OCI-M1 (cell line): ENCODE results near the gene L2HGDH.
"Not testable (repeated sequence)": the region's sequence is repeated elsewhere in the genome, so short reads cannot be mapped to it uniquely, and the experiment has no call there.

Source experiments
- DNase-seq: peaks from one replicate; lab custom pipeline; 2025; lab: John Stamatoyannopoulos, UW

L2HGDH gene

DNA sequence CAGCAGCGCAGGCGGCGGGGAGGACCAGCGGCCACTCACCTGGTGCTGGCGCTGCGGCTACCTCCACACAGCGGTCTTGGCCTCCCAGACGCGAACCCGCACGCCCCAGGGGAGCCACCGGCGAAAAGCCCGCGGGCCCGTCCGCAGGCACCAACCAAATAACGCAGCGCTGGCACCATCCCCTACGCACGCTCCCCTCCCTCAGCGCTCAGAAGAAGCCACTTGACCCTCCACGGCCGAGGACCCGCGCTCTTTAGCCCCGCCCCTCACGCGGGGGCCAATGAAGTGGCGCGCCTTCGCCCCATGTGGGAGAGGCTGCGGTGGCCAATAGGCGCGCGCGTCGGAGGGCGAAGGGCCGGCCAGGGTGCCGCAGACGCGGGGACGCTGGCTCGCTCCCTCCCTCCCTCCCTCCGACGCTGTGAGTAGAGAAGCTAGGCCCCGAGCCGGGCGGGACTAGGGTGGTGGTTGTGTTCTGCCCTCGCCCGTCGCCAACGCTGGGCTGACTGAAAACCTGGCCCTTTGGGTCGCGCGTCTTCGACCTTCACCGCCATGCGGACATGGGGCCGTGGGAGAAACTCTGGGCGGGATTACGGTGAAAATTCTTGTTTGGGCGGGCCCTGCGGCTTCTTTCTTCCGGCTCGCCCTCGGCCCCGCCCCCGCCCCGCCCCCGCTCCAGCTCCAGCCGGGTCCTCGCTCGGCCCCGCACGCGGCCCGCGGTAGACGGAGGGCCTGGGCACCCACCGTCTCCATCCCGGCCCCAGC, at the start of gene L2HGDH, which contains the start of gene DMAC2L:
TSS of gene L2HGDH (minus strand) at position 258 of the 762 bp plus-strand sequence. CDS start at position 179, 79 bp downstream.
TSS of gene DMAC2L (plus strand) at position 353 of the 762 bp plus-strand sequence. CDS start 9,164 bp downstream, outside the sequence.
- DNase-seq = peak; percentile 95

DNA sequence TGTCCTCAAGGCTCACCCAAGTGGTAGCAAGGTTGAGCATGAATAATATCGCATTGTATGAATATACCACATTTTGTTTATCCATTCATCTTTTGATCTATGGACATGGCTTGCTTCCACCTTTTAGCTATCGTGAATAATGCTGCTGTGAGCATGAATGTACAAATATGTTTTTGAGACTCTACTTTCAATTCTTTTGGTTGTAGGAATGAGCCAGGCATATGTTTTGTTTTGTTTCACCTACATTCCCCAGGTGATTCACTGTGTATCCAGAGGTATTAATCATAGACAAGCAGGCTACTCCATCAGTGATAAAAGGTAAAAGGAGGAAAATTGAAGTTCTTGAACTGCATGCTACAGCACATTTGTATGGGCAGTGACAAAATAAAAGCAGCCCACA, 48.8 kb upstream of the L2HGDH start:
- no peak for DNase-seq

DNA sequence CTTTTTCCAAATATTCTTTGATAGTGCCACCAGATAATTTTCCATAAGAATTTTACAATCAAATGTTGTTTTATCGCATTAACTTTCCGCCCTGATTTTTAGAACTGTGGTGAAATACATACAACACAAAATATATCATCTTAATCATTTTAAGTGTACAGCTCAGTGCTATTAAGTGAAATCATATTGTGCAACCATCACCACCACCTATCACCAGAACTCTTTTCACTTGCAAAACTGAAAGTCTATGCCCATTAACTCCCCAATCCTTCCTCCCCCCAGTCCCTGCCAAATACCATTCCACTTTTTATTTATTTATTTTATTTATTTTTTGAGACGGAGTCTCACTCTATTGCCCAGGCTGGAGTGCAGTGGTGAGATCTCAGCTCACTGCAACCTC, 48.1 kb upstream of the L2HGDH start:
- DNase-seq = no peak

DNA sequence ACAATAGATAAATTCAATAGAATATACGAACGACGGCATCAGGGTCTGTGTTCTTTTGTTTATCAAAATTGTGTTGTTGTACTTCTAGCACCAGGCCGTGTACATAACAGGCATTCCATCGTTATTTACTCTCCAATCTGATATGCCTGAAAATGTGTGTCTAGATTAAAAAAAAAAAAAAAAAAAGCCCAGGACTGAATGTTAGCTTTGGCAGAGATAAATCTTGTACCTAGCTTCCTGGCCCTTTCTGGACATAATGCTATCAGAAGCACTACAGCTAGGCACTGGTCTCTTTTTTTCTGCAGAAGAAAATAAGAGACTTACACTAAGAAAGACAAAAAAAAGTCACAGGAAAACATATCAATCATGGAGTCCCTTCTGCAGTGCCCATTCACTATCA, 47.6 kb upstream of the L2HGDH start:
- DNase-seq = no peak

DNA sequence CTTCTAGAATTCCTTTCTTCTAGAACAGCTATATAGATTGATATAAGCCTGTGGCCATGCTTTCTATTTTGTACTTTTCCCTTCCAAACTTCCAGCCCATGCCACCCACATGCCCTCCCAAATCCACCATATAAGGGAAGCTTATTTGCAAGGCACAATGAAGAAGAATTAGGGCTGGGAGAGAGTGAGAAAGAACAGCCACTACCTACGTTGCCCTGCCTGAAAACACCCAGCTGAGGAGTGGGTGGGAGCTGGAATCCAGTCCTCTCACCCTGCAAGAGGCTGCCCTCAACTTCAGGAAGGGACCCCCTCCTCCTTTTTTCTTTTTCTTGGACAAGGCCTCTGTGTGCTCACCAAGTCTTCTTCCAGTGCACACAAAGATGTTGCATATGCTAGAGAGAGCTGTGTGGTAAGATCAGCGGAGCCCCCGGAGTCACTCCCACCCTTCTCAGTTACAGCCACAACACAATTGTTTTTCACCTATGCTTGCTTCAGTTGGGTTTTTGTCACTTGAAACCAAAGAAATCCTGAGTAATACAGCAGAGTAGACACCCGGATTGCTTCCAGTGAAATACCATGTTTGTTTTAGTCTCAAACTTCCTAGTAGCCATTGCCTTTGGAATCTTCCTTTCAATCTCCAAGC, 45.8 kb upstream of the L2HGDH start:
- no peak for DNase-seq

DNA sequence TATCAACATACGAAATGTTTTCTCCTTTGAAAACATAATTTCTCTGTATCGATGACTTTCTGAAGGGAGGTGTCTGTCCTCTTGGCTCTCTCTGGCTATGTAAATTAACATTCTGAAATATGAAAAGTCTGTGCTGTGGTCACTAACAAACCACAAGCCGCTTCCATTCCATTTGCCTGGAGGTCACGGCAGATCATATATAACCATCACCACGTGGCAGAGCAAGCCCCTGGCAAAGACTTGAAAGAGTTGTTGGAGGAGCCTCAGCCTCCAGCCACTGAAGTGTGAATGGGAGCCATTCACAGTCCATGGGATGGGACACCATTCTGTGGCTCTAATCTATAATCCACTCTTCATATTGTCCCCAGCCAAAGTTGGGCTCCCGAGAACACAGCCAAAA, 45.1 kb upstream of the L2HGDH start:
- no peak for DNase-seq

DNA sequence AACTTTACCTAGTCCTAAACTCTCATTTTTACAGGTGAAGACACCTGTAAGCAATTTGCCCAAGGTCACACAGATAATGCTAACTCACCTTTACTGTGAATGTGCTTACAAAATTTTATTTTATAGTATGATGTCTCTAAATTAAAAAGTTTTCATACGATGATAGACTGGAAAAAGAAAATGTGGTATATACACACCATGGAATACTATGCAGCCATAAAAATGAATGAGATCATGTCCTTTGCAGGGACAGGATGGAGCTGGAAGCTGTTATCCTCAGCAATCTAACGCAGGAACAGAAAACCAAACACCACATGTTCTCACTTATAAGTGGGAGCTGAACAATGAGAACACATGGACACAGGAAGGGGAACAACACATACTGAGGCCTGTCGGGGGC, 44.3 kb upstream of the L2HGDH start:
- not testable (repeated sequence) for DNase-seq

DNA sequence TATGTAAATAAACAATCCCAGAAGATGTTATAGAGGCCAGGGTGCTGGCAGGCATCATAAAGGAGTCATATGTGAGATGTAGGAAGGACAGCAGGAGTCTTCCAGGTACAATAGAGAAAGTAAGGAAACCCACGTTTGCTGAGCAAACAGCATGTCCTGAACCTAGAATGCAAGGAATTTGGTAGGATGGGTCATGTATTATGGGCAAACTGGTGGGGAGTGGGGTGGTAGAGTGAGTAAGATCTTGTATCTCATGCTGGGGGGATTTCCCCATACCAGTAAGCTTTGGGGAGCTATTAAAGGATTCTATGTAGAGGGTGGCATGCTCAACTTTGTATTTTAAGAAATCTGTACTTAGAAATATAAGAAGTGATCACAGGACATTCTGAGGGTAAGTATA, 43.7 kb upstream of the L2HGDH start:
- DNase-seq = no peak

DNA sequence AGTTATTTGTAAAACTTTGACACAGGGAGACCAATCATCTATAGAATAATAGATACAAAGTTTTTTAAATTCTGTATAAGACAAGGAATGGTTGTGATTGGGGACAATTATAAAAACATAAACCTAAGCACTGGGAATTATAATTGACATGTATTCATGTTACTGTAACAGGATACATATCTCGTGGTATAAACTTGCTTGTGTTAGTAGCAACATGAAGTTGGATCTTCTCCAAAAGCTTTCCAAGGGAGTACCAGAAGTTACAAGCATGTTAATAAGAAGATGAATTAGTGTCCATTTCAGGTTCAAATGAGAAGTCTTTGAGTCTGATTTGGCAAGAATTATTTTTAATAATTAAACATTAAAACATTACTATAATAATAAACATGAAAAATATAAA, 42.5 kb upstream of the L2HGDH start:
- no peak for DNase-seq

DNA sequence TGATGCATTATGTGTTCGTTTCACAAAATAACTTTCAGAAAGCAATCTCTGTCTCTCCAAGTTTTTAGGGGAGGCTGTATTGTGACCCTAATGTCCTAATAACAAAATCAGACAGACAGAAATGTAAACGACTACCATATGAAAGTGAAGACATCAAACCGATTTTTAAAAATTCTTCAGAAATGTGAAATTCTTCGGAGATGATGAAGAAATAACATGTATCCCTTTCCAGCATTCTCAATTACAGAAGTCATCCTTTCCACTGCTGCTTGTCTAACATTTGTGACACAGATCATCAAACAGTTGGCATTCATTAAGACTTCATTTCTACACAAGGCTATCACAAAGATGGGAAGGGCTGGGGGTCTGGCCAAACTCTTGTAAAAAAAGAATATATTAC, 41.1 kb upstream of the L2HGDH start:
- DNase-seq = no peak

DNA sequence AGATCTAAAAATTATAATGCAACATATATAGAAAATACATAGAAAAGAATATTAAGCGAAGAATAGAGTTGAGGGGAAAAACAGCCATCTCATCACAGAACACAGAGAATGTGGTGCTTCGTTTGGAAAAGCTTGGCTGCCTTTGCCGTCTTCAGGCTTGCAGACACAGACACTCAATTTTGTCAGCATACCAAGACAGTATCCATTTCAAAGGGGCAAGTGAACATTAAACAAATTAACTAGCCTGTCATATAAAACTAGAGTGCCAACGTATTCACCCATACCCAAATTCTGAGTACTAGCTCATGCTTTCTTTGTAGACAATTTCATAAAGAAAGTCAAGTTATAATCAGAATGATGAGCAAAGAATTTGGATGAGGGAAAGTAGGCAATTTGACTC, 40.6 kb upstream of the L2HGDH start:
- DNase-seq = no peak

DNA sequence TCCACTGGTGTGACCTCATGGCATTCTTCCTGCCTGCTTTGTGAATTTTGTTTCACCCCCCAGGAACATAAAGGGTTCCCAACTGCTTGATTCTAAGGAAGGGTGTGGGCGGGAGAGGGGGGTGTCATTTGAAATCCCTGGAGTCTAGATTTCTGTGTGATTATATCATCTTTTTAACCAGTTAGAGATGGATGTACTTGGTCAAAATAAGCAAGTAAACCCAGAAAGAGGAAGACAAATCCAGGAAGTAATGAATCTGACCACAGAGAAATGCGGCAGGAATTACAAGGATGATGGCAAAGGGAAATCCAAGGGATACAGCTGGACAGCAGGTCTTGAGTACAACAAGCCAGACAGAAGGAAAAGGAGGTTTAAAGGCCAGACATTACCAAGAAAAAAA, 38.9 kb upstream of the L2HGDH start:
- no peak for DNase-seq

DNA sequence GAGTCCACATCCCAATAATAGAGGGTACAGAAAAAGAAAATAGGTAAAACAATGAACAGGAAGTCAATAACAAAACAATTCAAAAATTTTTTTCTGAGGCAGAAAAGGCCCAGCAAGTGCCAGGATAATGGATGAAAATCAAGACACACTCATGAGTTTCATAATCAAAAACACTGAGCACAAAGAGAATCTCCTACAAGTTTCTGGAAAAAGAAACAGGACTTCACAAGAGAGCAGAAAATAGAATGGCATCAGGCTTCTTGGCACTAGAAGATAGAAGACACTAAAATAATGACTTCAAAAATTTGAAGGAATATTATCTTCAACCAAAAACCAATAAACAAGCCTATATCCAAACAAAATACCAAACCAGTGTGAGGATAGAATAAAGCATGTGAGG, 36.9 kb upstream of the L2HGDH start:
- DNase-seq = no peak

DNA sequence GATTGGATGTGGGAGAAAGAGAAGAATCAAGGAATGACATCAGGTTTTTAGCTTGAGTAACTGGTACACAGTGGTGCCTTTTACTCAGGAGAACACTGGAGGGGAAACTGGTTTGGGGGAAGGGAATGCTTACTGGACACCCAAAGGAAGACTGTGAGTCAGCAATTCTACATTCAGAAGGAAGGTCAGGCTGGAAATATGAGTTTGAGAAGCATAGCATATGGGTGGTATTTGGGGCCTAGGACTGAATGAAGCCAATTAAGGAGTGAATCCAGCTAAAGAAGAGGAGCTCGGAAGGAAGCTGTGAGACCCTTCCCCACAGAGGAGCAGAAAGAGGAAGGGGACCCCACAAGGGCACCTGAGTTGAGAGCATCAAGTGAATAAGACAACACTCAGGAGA, 35.5 kb upstream of the L2HGDH start:
- peak; percentile 42 for DNase-seq

DNA sequence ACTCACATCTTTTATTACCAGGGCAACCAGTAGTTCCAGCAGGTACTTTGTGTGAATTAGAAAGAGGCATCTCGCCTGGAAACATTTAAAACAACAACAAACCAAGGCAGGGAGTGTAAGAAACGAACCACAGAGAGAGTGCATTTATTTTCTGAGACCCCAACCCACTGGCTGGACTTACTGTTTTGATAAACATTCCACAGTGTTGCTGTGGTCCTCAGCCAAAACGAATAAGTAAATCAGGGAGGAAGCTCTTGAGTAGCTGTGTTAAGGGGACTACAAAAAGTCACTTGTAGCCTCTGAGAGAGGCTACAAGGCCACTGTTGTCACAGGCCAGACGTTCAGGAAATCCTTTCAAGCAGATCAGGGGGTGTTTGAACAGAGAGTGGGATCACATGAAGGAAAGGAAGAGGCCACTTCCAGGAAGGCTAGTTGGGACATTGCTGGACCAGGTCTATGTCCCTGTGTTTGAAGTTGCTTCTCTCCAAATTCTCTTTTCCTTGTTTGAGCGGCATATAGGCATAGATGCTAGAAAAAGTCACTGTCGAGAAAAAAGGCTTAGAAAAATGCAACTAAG, 33.9 kb upstream of the L2HGDH start:
- no peak for DNase-seq

DNA sequence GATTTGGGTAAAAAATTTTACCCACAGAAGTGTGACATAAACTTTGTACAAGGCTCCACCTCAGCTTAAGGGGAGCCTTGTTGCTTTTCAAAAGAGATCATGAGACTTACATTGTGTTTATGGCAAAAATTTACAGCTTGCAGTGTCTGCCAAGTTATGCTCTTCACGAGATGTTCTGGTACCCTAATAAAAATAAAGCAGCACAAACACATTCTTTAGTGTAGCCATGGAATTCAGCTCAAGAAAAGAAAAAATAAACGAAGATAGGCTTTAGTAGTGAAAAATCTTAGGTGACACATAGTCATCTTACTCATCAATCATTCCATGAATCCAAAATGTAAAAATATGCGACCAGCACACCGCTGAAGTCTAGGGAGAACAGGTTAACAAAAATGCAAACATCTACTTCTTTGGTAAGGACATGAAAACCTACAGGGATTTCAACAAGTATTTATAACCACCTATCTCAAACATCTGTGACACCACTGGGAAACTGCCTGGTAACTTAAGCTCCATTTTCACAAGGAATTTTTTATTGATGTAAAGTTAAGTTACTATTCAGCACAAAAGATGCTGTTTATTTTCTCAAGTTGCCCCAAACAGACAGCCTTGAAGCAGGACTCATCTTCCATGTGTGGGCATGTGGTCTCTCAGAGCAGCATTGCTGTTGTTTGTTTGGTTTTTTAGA, 33.0 kb upstream of the L2HGDH start:
- DNase-seq = no peak

DNA sequence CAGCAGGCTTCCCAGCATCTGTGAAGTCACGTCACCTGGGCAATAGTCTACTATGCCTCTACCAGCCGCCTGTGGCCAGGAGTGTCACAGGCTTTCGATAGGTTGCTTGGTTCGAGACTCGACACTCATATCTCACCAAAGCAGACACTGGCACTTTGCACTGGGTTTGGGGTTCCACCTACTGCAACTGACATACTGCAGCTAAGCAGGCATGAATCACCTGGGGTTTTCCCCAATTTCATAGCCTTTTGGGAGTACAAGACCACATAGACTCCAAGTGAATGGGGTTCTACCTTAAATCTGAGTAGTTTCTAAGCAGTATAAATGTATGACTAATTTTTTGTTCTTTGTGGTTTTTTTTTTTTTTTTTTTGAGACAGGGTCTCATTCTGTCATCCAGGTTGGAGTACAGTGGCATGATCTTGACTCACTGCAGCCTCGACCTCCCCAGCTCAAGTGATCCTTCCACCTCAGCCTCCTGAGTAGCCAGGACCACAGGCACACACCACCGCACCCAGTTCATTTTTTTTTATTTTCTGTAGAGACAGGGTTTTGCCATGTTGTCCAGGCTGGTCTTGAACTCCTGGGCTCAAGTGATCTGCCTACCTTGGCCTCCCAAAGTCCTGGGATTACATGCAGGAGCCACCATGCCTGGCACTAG, 32.2 kb upstream of the L2HGDH start:
- no peak for DNase-seq

DNA sequence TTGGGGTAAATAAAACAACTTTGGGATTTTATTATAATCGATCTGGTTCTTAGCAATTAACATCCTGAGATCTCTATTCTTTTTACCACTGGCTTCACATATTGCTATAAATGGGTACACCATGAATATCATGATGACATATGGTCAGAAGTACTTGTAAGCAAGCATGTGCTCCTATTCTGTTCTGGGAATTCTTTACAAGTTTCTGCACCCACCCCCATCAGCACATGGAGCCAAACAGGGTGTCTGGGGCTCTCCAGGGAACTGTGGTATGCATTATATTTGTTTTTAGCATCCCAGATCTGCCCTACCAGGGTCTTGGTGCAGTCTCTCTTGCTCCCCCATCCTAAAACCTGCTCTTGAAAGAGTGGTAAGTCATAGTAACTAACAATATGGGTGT, 31.4 kb upstream of the L2HGDH start:
- no peak for DNase-seq

DNA sequence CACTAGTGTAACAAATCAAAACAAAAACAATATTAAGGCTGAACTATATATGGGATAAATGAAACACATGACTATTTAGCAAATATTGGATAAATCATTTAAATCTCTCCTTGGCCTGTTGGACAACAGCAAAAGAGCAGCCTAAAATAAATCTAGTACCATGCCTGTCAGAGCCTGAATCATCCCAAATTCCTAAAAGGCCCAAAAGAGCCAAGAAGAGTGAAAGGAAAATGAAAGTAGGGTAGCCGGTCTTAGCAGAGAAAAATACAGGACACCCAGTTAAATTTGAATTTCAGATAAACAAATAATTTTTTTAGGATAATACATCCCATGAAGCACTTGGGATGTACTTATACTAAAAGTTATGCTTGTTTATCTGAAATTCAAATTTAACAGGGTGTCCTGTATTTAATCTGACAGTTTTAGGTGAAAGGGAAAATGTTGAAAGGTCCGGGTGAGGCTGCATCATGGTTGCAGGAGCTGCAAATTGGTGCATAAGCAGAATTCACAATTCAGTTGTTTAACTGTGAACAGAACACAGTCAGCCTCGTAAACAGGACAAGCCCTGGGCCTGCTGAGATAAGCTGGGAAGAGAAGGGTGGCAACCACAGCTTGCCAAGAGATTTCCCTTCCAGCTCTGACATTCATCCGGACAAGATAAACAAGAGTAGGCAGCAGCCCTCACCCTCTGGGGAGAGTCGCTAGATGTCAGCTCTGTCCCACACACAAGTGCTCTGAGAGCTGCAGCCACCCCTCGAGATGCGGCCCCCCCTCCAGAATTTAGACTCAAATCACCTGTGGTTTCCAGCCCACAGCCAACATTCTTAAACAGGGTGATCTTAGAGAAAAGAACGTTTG, 30.4 kb upstream of the L2HGDH start:
- peak; percentile 91 for DNase-seq

DNA sequence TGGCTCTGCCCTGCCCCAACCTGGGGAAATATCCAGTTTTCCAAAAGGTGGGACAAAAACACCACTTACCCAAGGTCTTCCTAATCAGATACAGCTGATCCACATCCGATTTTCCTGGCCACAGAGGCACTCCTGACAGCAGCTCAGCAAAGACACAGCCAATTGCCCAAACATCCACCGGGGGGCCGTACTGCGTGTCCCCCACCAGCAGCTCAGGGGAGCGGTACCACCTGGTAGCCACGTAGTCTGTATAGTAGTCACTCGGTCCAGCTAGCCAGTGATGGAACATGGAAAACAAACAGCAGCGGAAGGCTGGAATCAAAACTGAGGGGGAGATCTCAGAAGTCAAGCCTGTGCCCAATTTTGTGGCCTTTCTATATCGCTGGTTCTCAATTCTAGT, 28.9 kb upstream of the L2HGDH start:
- DNase-seq = no peak

DNA sequence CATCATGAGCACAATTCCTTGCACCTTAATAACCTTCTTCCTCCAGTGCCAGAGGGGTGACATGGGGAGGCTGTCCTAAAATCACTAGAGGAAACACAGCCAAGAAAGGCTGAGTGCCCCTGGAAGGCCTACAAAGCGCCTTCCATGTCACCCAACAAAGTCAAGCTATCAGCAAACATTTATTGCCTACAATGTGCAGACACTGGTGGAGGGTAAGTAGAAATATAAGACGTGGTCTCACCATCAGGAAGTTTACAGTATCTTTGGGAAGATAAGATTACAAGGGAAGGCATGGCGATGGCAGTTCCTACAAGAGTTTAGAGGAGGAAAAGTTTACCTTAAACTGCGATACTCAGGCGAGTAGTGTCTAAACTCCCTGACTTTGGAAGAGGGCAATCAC, 28.0 kb upstream of the L2HGDH start:
- no peak for DNase-seq
